ENCODE data around the gene GPBP1L1.
"Not testable (repeated sequence)": the region's sequence is repeated elsewhere in the genome, so short reads cannot be mapped to it uniquely, and the experiment has no call there.

Gene GPBP1L1

DNA sequence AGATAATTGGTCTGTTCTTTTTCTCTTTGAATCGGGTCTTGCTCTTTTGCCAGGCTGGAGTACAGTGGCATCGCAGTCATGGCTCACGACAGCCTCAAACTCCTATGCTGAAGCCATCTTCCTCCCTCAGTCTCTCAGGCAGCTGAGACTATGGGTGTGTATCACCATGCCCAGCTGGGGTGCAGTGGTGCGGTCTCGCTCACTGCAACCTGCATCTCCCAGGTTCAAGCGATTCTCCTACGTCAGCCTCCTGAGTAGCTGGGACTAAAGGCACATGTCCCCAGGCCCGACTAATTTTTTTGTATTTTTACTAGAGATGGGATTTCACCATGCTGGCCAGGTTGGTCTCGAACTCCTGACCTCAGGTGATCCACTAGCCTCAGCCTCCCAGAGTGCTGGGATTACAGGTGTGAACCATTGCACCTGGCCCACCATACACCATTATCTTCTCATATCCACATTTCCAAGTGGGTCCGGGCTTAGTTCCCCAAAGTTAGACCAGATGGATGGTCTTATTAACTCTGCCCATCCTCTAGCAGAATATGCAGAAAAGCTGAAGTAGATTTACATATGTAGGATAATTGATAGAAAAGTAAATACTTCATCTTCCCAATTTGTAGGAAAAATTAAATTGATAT is 75.6 kb downstream of the GPBP1L1 start:
- Histone ChIP-seq H3K9me3 (ENCODE audit: control insufficient read depth, low read length) (no peaks in the 10 kb centered on the region), H3K9ac (ENCODE audit: low read length) (no peak overlapping the region), H3K4me3 (ENCODE audit: low read length) (no peak overlapping the region), H3K4me1 (ENCODE audit: control insufficient read depth, insufficient read depth, low read length) (no peaks in the 10 kb centered on the region), H3K36me3 (ENCODE audit: control insufficient read depth, insufficient read depth, low read length, severe bottlenecking) (peaks cover 42% of the 10 kb centered on the region), H3K27me3 (replicated peaks; ENCODE audit: control insufficient read depth, insufficient read depth, low read length) (no peaks in the 10 kb centered on the region)
- no peak for DNase-seq (ENCODE audit: low read depth)

DNA sequence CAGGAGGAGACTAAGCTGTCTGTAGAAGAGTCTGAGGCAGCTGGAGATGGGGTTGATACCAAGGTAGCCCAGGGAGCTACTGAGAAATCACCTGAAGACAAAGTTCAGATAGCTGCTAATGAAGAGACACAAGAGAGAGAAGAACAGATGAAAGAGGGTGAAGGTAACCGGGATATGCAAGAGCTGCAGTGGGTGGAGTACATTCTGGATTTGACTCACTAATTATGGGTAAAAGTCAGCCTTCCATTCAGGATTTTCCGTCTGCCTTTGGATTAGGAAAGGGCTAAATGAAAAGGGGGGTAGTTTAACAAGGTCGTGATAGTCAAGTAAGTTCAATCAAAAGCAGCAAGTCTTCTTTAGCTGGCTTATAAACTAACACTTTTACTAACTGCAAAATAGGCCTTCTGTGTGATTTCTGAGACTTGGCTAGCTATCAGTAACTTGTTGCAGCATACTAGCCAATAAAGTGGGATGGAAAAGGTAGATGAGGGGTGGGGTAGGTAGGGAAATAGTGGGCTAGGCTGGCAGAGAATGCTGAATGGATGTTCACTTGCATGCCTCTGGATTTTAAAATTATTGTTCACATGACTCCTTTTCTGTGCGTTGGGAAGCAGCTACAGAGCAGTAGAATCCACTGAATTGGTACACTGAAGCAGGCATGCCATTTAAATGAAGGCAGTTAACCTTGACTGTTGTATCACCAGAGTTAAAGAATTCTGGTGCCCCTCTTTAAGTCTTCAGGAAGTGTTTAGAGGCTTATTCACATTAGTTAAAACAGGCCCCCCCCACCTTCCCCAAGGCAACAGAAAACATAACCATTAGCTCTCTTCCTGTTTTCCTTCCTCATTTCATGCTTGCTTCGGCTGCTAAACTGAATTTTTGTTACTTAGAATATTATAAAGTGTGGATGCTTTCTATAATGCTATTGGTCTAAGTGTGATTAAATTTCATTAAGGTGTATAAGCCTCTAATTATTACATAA is 77.9 kb downstream of the GPBP1L1 start:
- Histone ChIP-seq H3K4me1 (ENCODE audit: control insufficient read depth, insufficient read depth, low read length) (no peaks in the 10 kb centered on the region), H3K4me3 (ENCODE audit: low read length) (no peak overlapping the region), H3K9ac (ENCODE audit: low read length) (no peak overlapping the region), H3K27me3 (replicated peaks; ENCODE audit: control insufficient read depth, insufficient read depth, low read length) (no peaks in the 10 kb centered on the region), H3K36me3 (ENCODE audit: control insufficient read depth, insufficient read depth, low read length, severe bottlenecking) (peaks cover 35% of the 10 kb centered on the region), H3K9me3 (ENCODE audit: control insufficient read depth, low read length) (no peaks in the 10 kb centered on the region)
- DNase-seq (ENCODE audit: low read depth), result no peak

DNA sequence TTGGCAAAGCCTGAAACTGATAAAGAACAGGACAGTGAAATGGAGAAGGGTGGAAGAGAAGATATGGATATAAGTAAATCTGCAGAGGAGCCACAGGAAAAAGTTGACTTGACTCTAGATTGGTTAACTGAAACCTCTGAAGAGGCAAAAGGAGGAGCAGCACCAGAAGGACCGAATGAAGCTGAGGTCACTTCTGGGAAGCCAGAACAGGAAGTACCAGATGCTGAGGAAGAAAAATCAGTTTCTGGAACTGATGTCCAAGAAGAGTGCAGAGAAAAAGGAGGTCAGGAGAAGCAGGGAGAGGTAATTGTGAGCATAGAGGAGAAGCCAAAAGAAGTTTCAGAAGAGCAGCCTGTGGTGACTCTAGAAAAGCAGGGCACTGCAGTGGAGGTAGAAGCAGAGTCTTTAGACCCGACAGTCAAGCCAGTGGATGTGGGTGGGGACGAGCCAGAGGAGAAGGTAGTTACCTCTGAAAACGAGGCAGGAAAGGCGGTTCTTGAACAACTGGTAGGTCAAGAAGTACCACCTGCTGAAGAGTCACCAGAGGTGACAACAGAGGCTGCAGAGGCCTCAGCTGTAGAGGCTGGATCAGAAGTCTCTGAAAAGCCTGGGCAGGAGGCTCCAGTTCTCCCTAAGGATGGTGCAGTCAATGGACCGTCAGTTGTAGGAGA is 78.8 kb downstream of the GPBP1L1 start:
- Histone ChIP-seq H3K9me3 (ENCODE audit: control insufficient read depth, low read length) (no peaks in the 10 kb centered on the region), H3K4me3 (ENCODE audit: low read length) (no peak overlapping the region), H3K36me3 (ENCODE audit: control insufficient read depth, insufficient read depth, low read length, severe bottlenecking) (peaks cover 30% of the 10 kb centered on the region), H3K4me1 (ENCODE audit: control insufficient read depth, insufficient read depth, low read length) (peaks cover 2% of the 10 kb centered on the region), H3K9ac (ENCODE audit: low read length) (no peak overlapping the region), H3K27me3 (replicated peaks; ENCODE audit: control insufficient read depth, insufficient read depth, low read length) (no peaks in the 10 kb centered on the region)
- no peak for DNase-seq (ENCODE audit: low read depth)

DNA sequence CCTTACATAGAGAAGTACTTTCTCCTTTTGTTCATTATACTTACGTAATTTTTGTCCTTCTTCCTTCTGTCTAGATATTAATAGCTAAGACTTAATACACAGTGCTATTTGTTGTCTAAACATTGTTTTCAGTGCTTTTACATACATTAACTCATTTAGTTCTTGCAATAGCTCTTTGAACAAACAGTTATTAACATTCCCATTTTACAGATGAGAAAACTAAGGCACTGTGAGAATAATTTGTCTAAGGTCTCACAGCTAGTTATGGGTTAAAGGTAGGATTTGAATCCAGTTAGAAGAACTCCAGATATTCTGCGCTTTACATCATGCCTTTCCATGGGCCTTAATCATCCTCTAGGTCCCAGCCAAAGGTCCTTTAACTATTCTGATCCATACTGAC is 82.1 kb downstream of the GPBP1L1 start:
- H3K4me3 ChIP-seq (ENCODE audit: low read length), result no peak overlapping the region
- peaks cover 7% of the 10 kb centered on the region for H3K4me1 ChIP-seq (ENCODE audit: control insufficient read depth, insufficient read depth, low read length)
- peaks cover 26% of the 10 kb centered on the region for H3K36me3 ChIP-seq (ENCODE audit: control insufficient read depth, insufficient read depth, low read length, severe bottlenecking)
- no peaks in the 10 kb centered on the region for H3K9me3 ChIP-seq (ENCODE audit: control insufficient read depth, low read length)
- H3K27me3 ChIP-seq (replicated peaks; ENCODE audit: control insufficient read depth, insufficient read depth, low read length), result no peaks in the 10 kb centered on the region
- DNase-seq (ENCODE audit: low read depth), result no peak
- no peak overlapping the region for H3K9ac ChIP-seq (ENCODE audit: low read length)

DNA sequence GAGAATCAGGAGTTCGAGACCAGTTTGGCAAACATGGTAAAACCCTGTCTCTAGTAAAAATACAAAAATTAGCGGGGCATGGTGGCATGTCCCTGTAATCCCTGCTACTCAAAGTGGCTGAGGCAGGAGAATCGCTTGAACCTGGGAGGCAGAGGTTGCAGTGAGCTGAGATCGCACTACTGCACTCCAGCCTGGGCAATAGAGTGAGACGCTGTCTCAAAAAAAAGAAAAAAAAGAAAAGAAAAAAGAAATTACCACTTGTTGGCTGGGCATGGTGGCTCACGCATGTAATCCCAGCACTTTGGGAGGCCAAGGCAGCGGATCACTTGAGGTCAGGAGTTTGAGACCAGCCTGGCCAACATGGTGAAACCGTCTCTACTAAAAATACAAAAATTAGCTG is 89.6 kb downstream of the GPBP1L1 start:
- H3K36me3 ChIP-seq (ENCODE audit: control insufficient read depth, insufficient read depth, low read length, severe bottlenecking), result peaks cover 25% of the 10 kb centered on the region
- not testable (repeated sequence) for H3K27me3 ChIP-seq (replicated peaks; ENCODE audit: control insufficient read depth, insufficient read depth, low read length); H3K9me3 ChIP-seq (ENCODE audit: control insufficient read depth, low read length); H3K4me3 ChIP-seq (ENCODE audit: low read length); H3K9ac ChIP-seq (ENCODE audit: low read length); DNase-seq (ENCODE audit: low read depth); H3K4me1 ChIP-seq (ENCODE audit: control insufficient read depth, insufficient read depth, low read length)

DNA sequence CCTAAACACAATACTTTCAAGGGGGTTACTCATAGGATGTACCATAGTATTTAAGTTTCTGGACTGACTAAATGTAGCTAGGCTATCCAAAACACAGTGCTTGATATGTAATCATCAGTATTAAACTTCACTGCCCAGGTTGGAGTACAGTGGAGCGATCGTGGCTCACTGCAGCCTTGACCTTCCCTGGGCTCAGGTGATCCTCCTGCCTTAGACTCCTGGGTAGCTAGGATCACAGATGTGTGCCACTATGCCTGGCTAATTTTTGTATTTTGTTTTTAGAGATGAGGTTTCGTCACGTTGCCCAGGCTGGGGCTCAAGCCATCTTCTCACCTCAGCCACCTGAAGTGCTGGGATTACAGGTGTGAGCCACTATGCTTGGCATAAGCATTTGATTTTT is 91.9 kb downstream of the GPBP1L1 start:
- Histone ChIP-seq H3K27me3 (replicated peaks; ENCODE audit: control insufficient read depth, insufficient read depth, low read length) (no peaks in the 10 kb centered on the region), H3K9me3 (ENCODE audit: control insufficient read depth, low read length) (no peaks in the 10 kb centered on the region), H3K36me3 (ENCODE audit: control insufficient read depth, insufficient read depth, low read length, severe bottlenecking) (peaks cover 25% of the 10 kb centered on the region), H3K9ac (ENCODE audit: low read length) (no peak overlapping the region), H3K4me3 (ENCODE audit: low read length) (no peak overlapping the region), H3K4me1 (ENCODE audit: control insufficient read depth, insufficient read depth, low read length) (no peaks in the 10 kb centered on the region)
- DNase-seq (ENCODE audit: low read depth), result no peak

DNA sequence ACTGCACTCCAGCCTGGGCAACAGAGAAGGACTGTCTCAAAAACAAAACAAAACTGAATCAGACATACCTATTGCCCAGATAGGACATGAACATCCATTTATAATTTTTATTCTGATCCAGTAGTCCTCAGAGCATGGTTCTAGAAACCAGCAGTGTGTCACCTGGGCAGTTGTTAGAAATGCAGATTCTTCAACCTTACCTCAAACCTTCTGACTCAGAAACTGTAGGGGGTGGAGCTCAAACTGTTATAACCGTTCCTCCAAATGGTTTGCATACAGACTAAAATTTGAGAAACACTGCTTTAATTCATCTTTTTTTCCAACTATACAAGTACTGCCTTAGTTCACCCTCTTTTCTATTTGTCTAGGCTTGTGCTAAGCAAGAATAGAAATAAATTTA is 96.5 kb downstream of the GPBP1L1 start:
- no peaks in the 10 kb centered on the region for H3K9me3 ChIP-seq (ENCODE audit: control insufficient read depth, low read length)
- H3K36me3 ChIP-seq (ENCODE audit: control insufficient read depth, insufficient read depth, low read length, severe bottlenecking), result peaks cover 15% of the 10 kb centered on the region
- DNase-seq (ENCODE audit: low read depth), result no peak
- H3K4me1 ChIP-seq (ENCODE audit: control insufficient read depth, insufficient read depth, low read length), result peaks cover 16% of the 10 kb centered on the region
- H3K4me3 ChIP-seq (ENCODE audit: low read length), result no peak overlapping the region
- H3K27me3 ChIP-seq (replicated peaks; ENCODE audit: control insufficient read depth, insufficient read depth, low read length), result no peaks in the 10 kb centered on the region
- no peak overlapping the region for H3K9ac ChIP-seq (ENCODE audit: low read length)

DNA sequence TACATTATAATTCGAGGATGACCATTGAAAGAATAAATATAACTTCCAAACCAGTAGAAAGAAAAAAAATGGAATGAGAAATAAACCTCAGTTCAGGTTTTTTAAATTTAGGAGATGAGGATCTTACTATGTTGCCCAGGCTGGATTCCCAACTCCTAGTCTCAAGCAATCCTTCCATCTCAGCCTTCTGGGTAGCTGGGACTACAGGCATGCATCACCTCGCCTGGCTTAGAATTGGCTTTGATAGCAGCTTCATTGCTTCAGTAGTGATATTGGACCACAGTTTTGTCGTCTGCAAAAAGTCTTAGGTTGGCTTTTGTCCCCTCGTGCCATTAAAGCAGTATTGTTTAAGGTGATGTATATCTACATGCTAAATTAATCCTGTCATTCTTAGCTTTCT is 99.6 kb downstream of the GPBP1L1 start:
- H3K4me1 ChIP-seq (ENCODE audit: control insufficient read depth, insufficient read depth, low read length), result peaks cover 16% of the 10 kb centered on the region
- peak overlapping the region; percentile 45 for H3K9ac ChIP-seq (ENCODE audit: low read length)
- peak overlapping the region; percentile 75 for H3K4me3 ChIP-seq (ENCODE audit: low read length)
- H3K36me3 ChIP-seq (ENCODE audit: control insufficient read depth, insufficient read depth, low read length, severe bottlenecking), result no peaks in the 10 kb centered on the region
- no peaks in the 10 kb centered on the region for H3K9me3 ChIP-seq (ENCODE audit: control insufficient read depth, low read length)
- H3K27me3 ChIP-seq (replicated peaks; ENCODE audit: control insufficient read depth, insufficient read depth, low read length), result no peaks in the 10 kb centered on the region
- DNase-seq (ENCODE audit: low read depth), result no peak

DNA sequence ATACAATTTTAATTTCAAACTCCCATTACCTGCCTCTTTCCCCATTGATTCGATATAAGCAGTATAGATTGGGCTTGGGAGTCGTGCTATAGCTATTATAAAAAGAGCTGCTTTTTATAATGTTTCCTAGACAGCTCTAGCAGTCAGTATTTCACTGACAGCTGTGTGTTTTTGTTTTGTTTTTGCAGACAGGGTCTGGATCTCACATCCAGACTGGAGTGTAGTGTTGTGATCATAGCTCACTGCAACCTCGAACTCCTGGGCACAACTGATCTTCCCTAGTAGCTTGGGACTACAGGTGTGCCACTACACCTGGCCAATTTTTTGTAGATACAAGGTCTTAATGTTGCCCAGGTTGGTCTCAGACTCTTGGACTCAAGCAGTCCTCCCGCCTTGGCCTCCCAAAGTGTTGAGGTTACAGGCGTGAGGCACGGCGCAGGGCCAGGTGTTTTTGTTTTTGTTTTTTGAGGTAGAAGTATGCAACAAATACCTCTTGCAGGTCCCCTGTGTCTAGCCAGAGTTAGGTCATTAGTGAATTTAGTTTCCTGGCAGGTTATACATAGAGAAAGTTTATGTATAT is 100.7 kb downstream of the GPBP1L1 start:
- DNase-seq (ENCODE audit: low read depth), result no peak
- no peaks in the 10 kb centered on the region for H3K9me3 ChIP-seq (ENCODE audit: control insufficient read depth, low read length)
- H3K9ac ChIP-seq (ENCODE audit: low read length), result peak overlapping the region; percentile 63
- peaks cover 16% of the 10 kb centered on the region for H3K4me1 ChIP-seq (ENCODE audit: control insufficient read depth, insufficient read depth, low read length)
- no peaks in the 10 kb centered on the region for H3K27me3 ChIP-seq (replicated peaks; ENCODE audit: control insufficient read depth, insufficient read depth, low read length)
- H3K36me3 ChIP-seq (ENCODE audit: control insufficient read depth, insufficient read depth, low read length, severe bottlenecking), result no peaks in the 10 kb centered on the region
- H3K4me3 ChIP-seq (ENCODE audit: low read length), result peak overlapping the region; percentile 95

DNA sequence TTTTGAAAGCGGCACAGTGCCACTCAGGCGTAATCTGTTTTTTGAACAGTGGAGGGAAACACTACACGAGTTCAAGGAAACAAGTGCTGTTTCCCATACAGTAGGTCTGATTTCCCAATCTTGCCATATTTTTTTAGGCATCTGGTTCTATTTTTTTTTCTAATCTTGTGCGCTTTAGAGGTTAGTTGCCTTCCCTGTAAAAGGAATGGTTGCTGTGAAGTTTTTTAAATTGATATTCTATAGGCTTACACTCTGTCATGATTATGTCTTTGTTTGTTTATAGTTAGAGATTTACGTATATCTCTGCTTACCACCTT is 101.3 kb downstream of the GPBP1L1 start:
- Histone ChIP-seq H3K27me3 (replicated peaks; ENCODE audit: control insufficient read depth, insufficient read depth, low read length) (no peaks in the 10 kb centered on the region), H3K36me3 (ENCODE audit: control insufficient read depth, insufficient read depth, low read length, severe bottlenecking) (no peaks in the 10 kb centered on the region), H3K9me3 (ENCODE audit: control insufficient read depth, low read length) (no peaks in the 10 kb centered on the region), H3K9ac (ENCODE audit: low read length) (peak overlapping the region; percentile 63), H3K4me1 (ENCODE audit: control insufficient read depth, insufficient read depth, low read length) (peaks cover 16% of the 10 kb centered on the region), H3K4me3 (ENCODE audit: low read length) (peak overlapping the region; percentile 95)
- peak; percentile 83 for DNase-seq (ENCODE audit: low read depth)

All from adipocyte (in vitro differentiated cells).